Measurements from ENCODE around the gene CTXND1. TPM values are rescaled to one million over a fixed set of nuclear protein-coding genes. Genes with fewer than 3 reads are reported as not detected.
"Not testable (repeated sequence)": the region's sequence is repeated elsewhere in the genome, so short reads cannot be mapped to it uniquely, and the experiment has no call there.

CTXND1 gene
- polyA plus RNA-seq, 2 of the 4 experiments (the other 2 are of a cell fraction) = not detected

GRCh38 chr15:80156176-80156720 is 95.8 kb downstream of the CTXND1 start (continued):
- TF ChIP-seq PBX3 (IDR thresholded peaks at IDR 0.05) (no peak), HOXB5 (CRISPR knock-in tag; IDR thresholded peaks at IDR 0.05) (no peak), CBX2 (IDR thresholded peaks at IDR 0.05; ENCODE audit: borderline replicate concordance, low read depth) (no peak), ESRRA (IDR thresholded peaks at IDR 0.05; ENCODE audit: borderline replicate concordance, low read length) (no peak), MAX (IDR thresholded peaks at IDR 0.05) (no peak), HEYL (CRISPR knock-in tag; IDR thresholded peaks at IDR 0.05) (no peak), CBX8 (IDR thresholded peaks at IDR 0.05) (no peak), KDM5A (IDR thresholded peaks at IDR 0.05) (no peak), CEBPB (IDR thresholded peaks at IDR 0.05) (no peak), KDM1A (IDR thresholded peaks at IDR 0.05; ENCODE audit: low read depth) (no peak), BHLHE40 (IDR thresholded peaks at IDR 0.05; ENCODE audit: low read depth, low read length) (no peak)

GRCh38 chr15:80155378-80156175 is 96.4 kb downstream of the CTXND1 start:
- ATAC-seq; H3K9me3 ChIP-seq; H3K4me2 ChIP-seq; H3K27ac ChIP-seq; H3K4me3 ChIP-seq; DNase-seq (ENCODE audit: low read depth in 1 of 2, low spot score in 1 of 2); FAIRE-seq; POLR2A ChIA-PET; TF ChIP-seq FOSL2 (IDR thresholded peaks at IDR 0.05): not testable (repeated sequence)
- H3K4me1 ChIP-seq = peaks cover 20% of the 10 kb centered on the region
- whole genome bisulfite sequencing (ENCODE audit: missing lambda C conversion rate) = 85% methylated on average over 16 of the region's 16 CpGs
- CTCF ChIA-PET = interaction anchor here (1.3 kb wide), 1 partner anchor 14 kb away, joined by 3 read pairs; no protein-coding TSS in a partner anchor
- TF ChIP-seq FOSL2 (CRISPR knock-in tag; IDR thresholded peaks at IDR 0.05) (peak; percentile 53), KDM1A (IDR thresholded peaks at IDR 0.05; ENCODE audit: low read depth) (peak; percentile 67; the same call in 1 of the 2 replicates)

- TF ChIP-seq ZFP36 (IDR thresholded peaks at IDR 0.05; ENCODE audit: borderline replicate concordance, partially characterized antibody) (no peak), SMC3 (IDR thresholded peaks at IDR 0.05) (no peak), CHD2 (IDR thresholded peaks at IDR 0.05; ENCODE audit: low read length, partially characterized antibody) (no peak), RFX5 (IDR thresholded peaks at IDR 0.05) (no peak), MYC (IDR thresholded peaks at IDR 0.05; ENCODE audit: borderline replicate concordance, low read length) (no peak), TP53 (CRISPR knock-in tag; IDR thresholded peaks at IDR 0.05) (no peak), CBX8 (IDR thresholded peaks at IDR 0.05) (no peak), ZNF302 (CRISPR knock-in tag; IDR thresholded peaks at IDR 0.05) (no peak), RNF2 (IDR thresholded peaks at IDR 0.05; ENCODE audit: borderline replicate concordance, low read depth) (no peak), KDM1A (IDR thresholded peaks at IDR 0.05; ENCODE audit: low read depth) (no peak), FOXS1 (CRISPR knock-in tag; IDR thresholded peaks at IDR 0.05) (no peak), ATOH8 (CRISPR knock-in tag; IDR thresholded peaks at IDR 0.05; ENCODE audit: low read depth) (no peak), BCL3 (IDR thresholded peaks at IDR 0.05) (no peak), EHF (CRISPR knock-in tag; IDR thresholded peaks at IDR 0.05) (no peak), NFE2L2 (conservative IDR thresholded peaks at IDR 0.05; ENCODE audit: low read length) (no peak), ZSCAN20 (CRISPR knock-in tag; IDR thresholded peaks at IDR 0.05) (no peak), SREBF2 (IDR thresholded peaks at IDR 0.05) (no peak), USF2 (IDR thresholded peaks at IDR 0.05) (no peak), PBX3 (IDR thresholded peaks at IDR 0.05) (no peak), RAD21 (conservative IDR thresholded peaks at IDR 0.05 in 1 of 2, IDR thresholded peaks at IDR 0.05 in 1 of 2) (no peak)
- no peak for FAIRE-seq
- H3K9me3 ChIP-seq = no peaks in the 10 kb centered on the region
- no peak overlapping the region for H3K4me2 ChIP-seq
- H3K27ac ChIP-seq = no peak overlapping the region
- 88% methylated on average over 5 of the region's 5 CpGs for WGBS (ENCODE audit: missing lambda C conversion rate)
- ChIA-PET POLR2A (no interaction called here), CTCF (no interaction called here)
- DNase-seq (ENCODE audit: low read depth in 1 of 2, low spot score in 1 of 2) = no peak
- ATAC-seq = no peak
- no peak overlapping the region for H3K4me3 ChIP-seq
- H3K4me1 ChIP-seq = peaks cover 14% of the 10 kb centered on the region
These were observed 97.0 kb downstream of the CTXND1 start for GRCh38 chr15:80155001-80155377.
